Trophoblast cell (in vitro differentiated cells and primary cell): ENCODE data around the gene GRM8.

ENCODE experiments used
- DNase-seq, 2 donors: peaks; one replicate each; pipeline ENCODE4 v3.0.0-alpha.2; 2016
- H2AFZ ChIP-seq: 2 replicates; pipeline ENCODE4 v1.6.1; 2013; ENCODE audit warnings: low read length, moderate library complexity, mild to moderate bottlenecking; ENCODE audit not compliant: insufficient read depth, poor library complexity
- H2AK5ac ChIP-seq: 2 replicates; pipeline ENCODE4 v1.6.1; 2013; ENCODE audit warnings: mild to moderate bottlenecking, low read length
- H2BK120ac ChIP-seq: 2 replicates; pipeline ENCODE4 v1.6.1; 2013; ENCODE audit warnings: low read length, mild to moderate bottlenecking, moderate library complexity; ENCODE audit not compliant: insufficient read depth, poor library complexity
- H2BK12ac ChIP-seq: 2 replicates; pipeline ENCODE4 v1.6.1; 2013; ENCODE audit warnings: mild to moderate bottlenecking, low read length, moderate library complexity
- H2BK5ac ChIP-seq: 2 replicates; pipeline ENCODE4 v1.6.1; 2013; ENCODE audit warnings: low read length, low read depth, moderate library complexity, mild to moderate bottlenecking; ENCODE audit not compliant: poor library complexity
- H3K14ac ChIP-seq: 2 replicates; pipeline ENCODE4 v1.6.1; 2013; ENCODE audit warnings: mild to moderate bottlenecking, low read length
- H3K18ac ChIP-seq: 2 replicates; pipeline ENCODE4 v1.6.1; 2013; ENCODE audit warnings: mild to moderate bottlenecking, low read length
- H3K23ac ChIP-seq: 2 replicates; pipeline ENCODE4 v1.6.1; 2013; ENCODE audit warnings: low read length
- H3K27ac ChIP-seq: 2 replicates; pipeline ENCODE4 v1.5.1; 2013; ENCODE audit warnings: low read depth, mild to moderate bottlenecking, inconsistent platforms, low read length, moderate library complexity
- H3K27me3 ChIP-seq: 2 replicates; pipeline ENCODE4 v1.6.1; 2013; ENCODE audit warnings: inconsistent platforms, mild to moderate bottlenecking, low read length, moderate library complexity; ENCODE audit not compliant: insufficient read depth
- H3K36me3 ChIP-seq, 2 experiments: 1 replicate in 1 of 2; 2 replicates in 1 of 2; pipeline ENCODE4 v1.6.1; 2013; ENCODE audit warnings: low read length in 2 of 2, mild to moderate bottlenecking in 2 of 2, moderate library complexity in 1 of 2; ENCODE audit not compliant: insufficient read depth in 2 of 2, control insufficient read depth in 1 of 2
- H3K4ac ChIP-seq: 2 replicates; pipeline ENCODE4 v1.6.1; 2013; ENCODE audit warnings: low read depth, mild to moderate bottlenecking, low read length, moderate library complexity
- H3K4me1 ChIP-seq, 2 experiments: 1 replicate in 1 of 2; 2 replicates in 1 of 2; pipeline ENCODE4 v1.6.1; 2013; ENCODE audit warnings: low read length in 2 of 2, mild to moderate bottlenecking in 2 of 2, moderate library complexity in 1 of 2; ENCODE audit not compliant: insufficient read depth in 2 of 2, control insufficient read depth in 1 of 2
- H3K4me2 ChIP-seq: 2 replicates; pipeline ENCODE4 v1.6.1; 2013; ENCODE audit warnings: inconsistent platforms, mild to moderate bottlenecking, low read length, moderate library complexity
- H3K4me3 ChIP-seq: 2 replicates; pipeline ENCODE4 v1.5.1; 2013; ENCODE audit warnings: mild to moderate bottlenecking, low read depth, low read length, inconsistent platforms
- H3K79me1 ChIP-seq: one replicate; pipeline ENCODE4 v1.6.1; 2013; ENCODE audit warnings: low read length
- H3K79me2 ChIP-seq: 2 replicates; pipeline ENCODE4 v1.6.1; 2013; ENCODE audit warnings: low read length, mild to moderate bottlenecking; ENCODE audit not compliant: control insufficient read depth, insufficient read depth, poor library complexity
- H3K9ac ChIP-seq: 2 replicates; pipeline ENCODE4 v1.6.1; 2013; ENCODE audit warnings: mild to moderate bottlenecking, low read length
- H3K9me3 ChIP-seq: 2 replicates; pipeline ENCODE4 v1.6.1; 2013; ENCODE audit warnings: low read depth, mild to moderate bottlenecking, control low read depth, inconsistent platforms, low read length; ENCODE audit not compliant: insufficient read depth
- H4K12ac ChIP-seq: 2 replicates; pipeline ENCODE4 v1.6.1; 2013; ENCODE audit warnings: low read depth, mild to moderate bottlenecking, low read length, moderate library complexity
- H4K8ac ChIP-seq: 2 replicates; pipeline ENCODE4 v1.6.1; 2013; ENCODE audit warnings: low read depth, mild to moderate bottlenecking, low read length, moderate library complexity
- H4K91ac ChIP-seq: one replicate; pipeline ENCODE4 v1.6.1; 2013; ENCODE audit warnings: low read depth, mild to moderate bottlenecking, low read length, moderate library complexity
- WGBS: extraction: QIAGEN DNeasy Blood & Tissue Kit; methylation state at CpG from one replicate; pipeline ENCODE4 v1.1.7; 2013; ENCODE audit warnings: missing lambda C conversion rate; ENCODE audit not compliant: insufficient read length, insufficient coverage; ENCODE audit errors: extremely low coverage; 5-methylcytosine and 5-hydroxymethylcytosine counted together

GRM8 gene

GRCh38 chr7:127207230-127207629 is 45.5 kb downstream of the GRM8 start:
- H3K4me2 ChIP-seq: no peak overlapping the region
- no peaks in the 10 kb centered on the region for H3K36me3 ChIP-seq
- H3K9me3 ChIP-seq: no peaks in the 10 kb centered on the region
- H4K91ac ChIP-seq: no peak overlapping the region
- no peak for DNase-seq
- no peak overlapping the region for H3K4me3 ChIP-seq
- H2BK5ac ChIP-seq: no peak overlapping the region
- H3K4ac ChIP-seq: no peak overlapping the region
- no peaks in the 10 kb centered on the region for H3K79me2 ChIP-seq
- no peaks in the 10 kb centered on the region for H3K27me3 ChIP-seq
- no peak overlapping the region for H4K12ac ChIP-seq
- WGBS: no CpG with 5 or more reads among the region's 4 CpGs
- no peaks in the 10 kb centered on the region for H3K4me1 ChIP-seq
- no peak overlapping the region for H3K14ac ChIP-seq
- no peak overlapping the region for H3K18ac ChIP-seq
- H2AK5ac ChIP-seq: no peak overlapping the region
- no peak overlapping the region for H4K8ac ChIP-seq
- H3K79me1 ChIP-seq: no peaks in the 10 kb centered on the region
- H3K23ac ChIP-seq: no peak overlapping the region
- no peak overlapping the region for H2BK120ac ChIP-seq
- H3K9ac ChIP-seq: no peak overlapping the region
- no peak overlapping the region for H2AFZ ChIP-seq
- H2BK12ac ChIP-seq: no peak overlapping the region
- H3K27ac ChIP-seq: no peak overlapping the region

GRCh38 chr7:127194571-127194970 is 58.2 kb downstream of the GRM8 start:
- Histone ChIP-seq H4K8ac (no peak overlapping the region), H3K4me2 (no peak overlapping the region), H3K27ac (no peak overlapping the region), H3K9me3 (no peaks in the 10 kb centered on the region), H2AK5ac (no peak overlapping the region), H2AFZ (no peak overlapping the region), H2BK5ac (no peak overlapping the region), H3K79me2 (no peaks in the 10 kb centered on the region), H3K4me3 (no peak overlapping the region), H3K18ac (no peak overlapping the region), H4K91ac (no peak overlapping the region), H2BK120ac (no peak overlapping the region), H3K14ac (no peak overlapping the region), H3K27me3 (no peaks in the 10 kb centered on the region), H4K12ac (no peak overlapping the region), H3K4ac (no peak overlapping the region), H3K79me1 (no peaks in the 10 kb centered on the region), H3K9ac (no peak overlapping the region), H3K36me3 (no peaks in the 10 kb centered on the region), H3K4me1 (no peaks in the 10 kb centered on the region), H2BK12ac (no peak overlapping the region), H3K23ac (no peak overlapping the region)
- no peak for DNase-seq
- no CpG with 5 or more reads among the region's 2 CpGs for WGBS

- Histone ChIP-seq H4K91ac (no peak overlapping the region), H3K4me2 (no peak overlapping the region), H3K18ac (no peak overlapping the region), H2BK5ac (no peak overlapping the region), H3K36me3 (no peaks in the 10 kb centered on the region), H3K23ac (no peak overlapping the region), H2AFZ (no peak overlapping the region), H2BK120ac (no peak overlapping the region), H3K9me3 (no peaks in the 10 kb centered on the region), H3K79me1 (no peaks in the 10 kb centered on the region), H4K8ac (no peak overlapping the region), H2BK12ac (no peak overlapping the region), H3K79me2 (no peaks in the 10 kb centered on the region), H3K4me1 (no peaks in the 10 kb centered on the region), H3K14ac (no peak overlapping the region), H3K4me3 (no peak overlapping the region), H2AK5ac (no peak overlapping the region), H3K4ac (no peak overlapping the region), H3K9ac (no peak overlapping the region), H4K12ac (no peak overlapping the region), H3K27ac (no peak overlapping the region), H3K27me3 (no peaks in the 10 kb centered on the region)
- no peak for DNase-seq
- no CpG with 5 or more reads among the region's 3 CpGs for WGBS
These were observed 62.9 kb downstream of the GRM8 start for GRCh38 chr7:127189886-127190285.

GRCh38 chr7:127189074-127189473 is 63.7 kb downstream of the GRM8 start:
- H3K4me2 ChIP-seq: no peak overlapping the region
- no peak overlapping the region for H2AK5ac ChIP-seq
- H3K79me1 ChIP-seq: no peaks in the 10 kb centered on the region
- no peak overlapping the region for H3K23ac ChIP-seq
- no peaks in the 10 kb centered on the region for H3K36me3 ChIP-seq
- no peak overlapping the region for H2BK120ac ChIP-seq
- no peak overlapping the region for H3K27ac ChIP-seq
- no peak overlapping the region for H3K4me3 ChIP-seq
- WGBS: no CpG with 5 or more reads among the region's 2 CpGs
- H2AFZ ChIP-seq: no peak overlapping the region
- no peak overlapping the region for H4K12ac ChIP-seq
- H3K4ac ChIP-seq: no peak overlapping the region
- no peak overlapping the region for H4K91ac ChIP-seq
- no peak overlapping the region for H4K8ac ChIP-seq
- no peaks in the 10 kb centered on the region for H3K4me1 ChIP-seq
- no peaks in the 10 kb centered on the region for H3K9me3 ChIP-seq
- no peak overlapping the region for H3K14ac ChIP-seq
- no peak overlapping the region for H3K18ac ChIP-seq
- DNase-seq: no peak
- H3K79me2 ChIP-seq: no peaks in the 10 kb centered on the region
- no peak overlapping the region for H2BK5ac ChIP-seq
- H3K27me3 ChIP-seq: no peaks in the 10 kb centered on the region
- H2BK12ac ChIP-seq: no peak overlapping the region
- no peak overlapping the region for H3K9ac ChIP-seq
